PC-3 (cell line): ENCODE data around the gene FHAD1. TPM values are rescaled to one million over a fixed set of nuclear protein-coding genes. Genes with fewer than 3 reads are reported as not detected.

Experiments used
- ATAC-seq: fragments of 200-7000 bp; cut with Tn5 transposase; 2 replicates; pipeline ENCODE4 v1.9.1; 2020; ENCODE audit warnings: mild to moderate bottlenecking, moderate library complexity
- BruUV-seq: library from RNA; stranded (reverse); fragments of 400-500 nt; replicated peaks from 2 replicates; lab custom pipeline; 2021; lab: Mats Ljungman, UMichigan
- CTCF ChIA-PET: fragments of 300-600 bp; sonication (Branson Sonifier 250); formaldehyde crosslinking; loops from one replicate; lab custom pipeline; 2022; ENCODE audit warnings: antibody characterized with exemption; lab: Charles Lee
- POLR2A ChIA-PET: fragments of 300-600 bp; sonication (Branson Sonifier 250); formaldehyde crosslinking; loops from one replicate; lab custom pipeline; 2022; ENCODE audit warnings: antibody characterized with exemption; ENCODE audit not compliant: unreplicated experiment; lab: Charles Lee
- DNase-seq: peaks from one replicate; pipeline ENCODE4 v3.0.0-alpha.2; 2015
- H2AFZ ChIP-seq: fragments of 300-600 bp; sonication (generic); 2 replicates; pipeline ENCODE4 v1.6.0; 2016; ENCODE audit warnings: antibody characterized with exemption, low read length
- H3F3A ChIP-seq: fragments of 300-600 bp; sonication (generic); one replicate; pipeline ENCODE4 v1.6.0; 2017; ENCODE audit warnings: antibody characterized with exemption, low read length, control low read depth, mild to moderate bottlenecking; ENCODE audit not compliant: unreplicated experiment
- H3K27ac ChIP-seq: fragments of 300-600 bp; sonication (generic); 2 replicates; pipeline ENCODE4 v1.5.1; 2016; ENCODE audit warnings: mild to moderate bottlenecking, low read length
- H3K27me3 ChIP-seq: fragments of 300-600 bp; sonication (generic); 2 replicates; pipeline ENCODE4 v1.6.1; 2016; ENCODE audit warnings: low read length, mixed read lengths
- H3K36me3 ChIP-seq: fragments of 300-600 bp; sonication (generic); 2 replicates; pipeline ENCODE4 v1.6.1; 2016; ENCODE audit warnings: low read depth, mixed run types, low read length, mixed read lengths
- H3K4me1 ChIP-seq: fragments of 300-600 bp; sonication (generic); 2 replicates; pipeline ENCODE4 v1.5.1; 2016; ENCODE audit warnings: low read length; ENCODE audit not compliant: insufficient read depth
- H3K4me2 ChIP-seq: fragments of 300-600 bp; sonication (generic); 2 replicates; pipeline ENCODE4 v1.6.0; 2016; ENCODE audit warnings: low read length
- H3K4me3 ChIP-seq: fragments of 300-600 bp; sonication (generic); 2 replicates; pipeline ENCODE4 v1.5.1; 2016; ENCODE audit warnings: mild to moderate bottlenecking, low read length, mixed read lengths
- H3K79me2 ChIP-seq: fragments of 300-600 bp; sonication (generic); 2 replicates; pipeline ENCODE4 v1.6.1; 2017; ENCODE audit warnings: low read length, mixed read lengths
- H3K9ac ChIP-seq: fragments of 300-600 bp; sonication (generic); 2 replicates; pipeline ENCODE4 v1.6.0; 2016; ENCODE audit warnings: mild to moderate bottlenecking, low read length
- H3K9me2 ChIP-seq: fragments of 300-600 bp; sonication (generic); replicated peaks from 2 replicates; pipeline ENCODE4 v1.6.1; 2016; ENCODE audit warnings: mixed run types, low read length, mixed read lengths
- H3K9me3 ChIP-seq: fragments of 300-600 bp; sonication (generic); 2 replicates; pipeline ENCODE4 v1.6.1; 2016; ENCODE audit warnings: low read length, mixed read lengths
- H4K20me1 ChIP-seq: fragments of 300-600 bp; sonication (generic); 2 replicates; pipeline ENCODE4 v1.6.1; 2016; ENCODE audit warnings: low read length, mixed read lengths
- CTCF ChIP-seq: fragments of 300-600 bp; sonication (generic); conservative IDR thresholded peaks from 2 replicates; pipeline ENCODE4 v1.5.1; 2017; ENCODE audit warnings: antibody characterized with exemption, low read depth, mild to moderate bottlenecking, low read length
- EZH2 ChIP-seq: fragments of 300-600 bp; sonication (generic); IDR thresholded peaks from one replicate; pipeline ENCODE4 v1.6.1; 2017; ENCODE audit warnings: antibody characterized with exemption, mild to moderate bottlenecking, low read length; ENCODE audit not compliant: unreplicated experiment
- EZH2phosphoT487 ChIP-seq: fragments of 300-600 bp; sonication (generic); IDR thresholded peaks from 2 replicates; pipeline ENCODE4 v1.6.1; 2018; ENCODE audit warnings: mild to moderate bottlenecking, antibody characterized with exemption, low read length, borderline replicate concordance
- intact Hi-C: fragments of 100-400 bp; cut with micrococcal nuclease; formaldehyde crosslinking; loops from 2 replicates; pipeline ENCODE4 v1.9.0; 2023
- total RNA-seq: library from RNA; depleted of rRNA; stranded (reverse); fragments of >200 nt; gene quantifications from 2 replicates; pipeline ENCODE4 v1.2.3, GENCODE V29; 2014

FHAD1 gene
- total RNA-seq, 1 experiment from 2014 or later: 0.95 TPM

- POLR2A ChIA-PET: no interaction called here
- Histone ChIP-seq H3K4me2 (no peak overlapping the region), H3K27me3 (no peaks in the 10 kb centered on the region), H3K9ac (no peak overlapping the region), H3K9me3 (no peaks in the 10 kb centered on the region), H3K36me3 (no peaks in the 10 kb centered on the region), H3K4me1 (no peaks in the 10 kb centered on the region), H2AFZ (no peak overlapping the region), H4K20me1 (no peaks in the 10 kb centered on the region), H3K9me2 (no peaks in the 10 kb centered on the region), H3K79me2 (no peaks in the 10 kb centered on the region), H3K27ac (no peak overlapping the region), H3F3A (no peaks in the 10 kb centered on the region), H3K4me3 (no peak overlapping the region)
- TF ChIP-seq EZH2 (no peak), EZH2phosphoT487 (no peak), CTCF (no peak)
- ATAC-seq (no peak), DNase-seq (no peak)
- intact Hi-C loops: no loop called here
- no TSS peak for BruUV-seq
- CTCF ChIA-PET: no interaction called here
Observed at GRCh38 chr1:15308621-15309027, 61.6 kb downstream of the FHAD1 start.

GRCh38 chr1:15309687-15310086 lies 62.7 kb downstream of the FHAD1 start:
- no peak for TF ChIP-seq CTCF
- TF ChIP-seq EZH2phosphoT487: no peak
- TF ChIP-seq EZH2: no peak
- no peak overlapping the region for H3K4me2 ChIP-seq
- no peaks in the 10 kb centered on the region for H3F3A ChIP-seq
- ATAC-seq (no peak), DNase-seq (no peak)
- H3K9ac ChIP-seq: no peak overlapping the region
- H3K9me2 ChIP-seq: no peaks in the 10 kb centered on the region
- no peaks in the 10 kb centered on the region for H3K9me3 ChIP-seq
- H3K79me2 ChIP-seq: no peaks in the 10 kb centered on the region
- ChIA-PET CTCF (no interaction called here), POLR2A (no interaction called here)
- H3K27me3 ChIP-seq: no peaks in the 10 kb centered on the region
- H3K4me1 ChIP-seq: no peaks in the 10 kb centered on the region
- H3K36me3 ChIP-seq: no peaks in the 10 kb centered on the region
- no TSS peak for BruUV-seq
- no peak overlapping the region for H2AFZ ChIP-seq
- no peak overlapping the region for H3K4me3 ChIP-seq
- intact Hi-C loops: no loop called here
- H3K27ac ChIP-seq: no peak overlapping the region
- H4K20me1 ChIP-seq: no peaks in the 10 kb centered on the region

GRCh38 chr1:15310544-15310943 lies 63.5 kb downstream of the FHAD1 start:
- no peak for ATAC-seq
- POLR2A ChIA-PET: no interaction called here
- Histone ChIP-seq H3K27me3 (no peaks in the 10 kb centered on the region), H3F3A (no peaks in the 10 kb centered on the region), H3K27ac (no peak overlapping the region), H3K4me3 (no peak overlapping the region), H3K79me2 (no peaks in the 10 kb centered on the region), H3K4me2 (no peak overlapping the region), H3K9me3 (no peaks in the 10 kb centered on the region), H4K20me1 (no peaks in the 10 kb centered on the region), H3K9ac (no peak overlapping the region), H3K36me3 (no peaks in the 10 kb centered on the region), H3K9me2 (no peaks in the 10 kb centered on the region), H2AFZ (no peak overlapping the region), H3K4me1 (no peaks in the 10 kb centered on the region)
- CTCF ChIA-PET: no interaction called here
- no peak for TF ChIP-seq EZH2phosphoT487
- no peak for TF ChIP-seq CTCF
- TF ChIP-seq EZH2: no peak
- DNase-seq: no peak
- no TSS peak for BruUV-seq
- intact Hi-C loops: no loop called here
